ENCODE data around the gene SPINT2.

DNA sequence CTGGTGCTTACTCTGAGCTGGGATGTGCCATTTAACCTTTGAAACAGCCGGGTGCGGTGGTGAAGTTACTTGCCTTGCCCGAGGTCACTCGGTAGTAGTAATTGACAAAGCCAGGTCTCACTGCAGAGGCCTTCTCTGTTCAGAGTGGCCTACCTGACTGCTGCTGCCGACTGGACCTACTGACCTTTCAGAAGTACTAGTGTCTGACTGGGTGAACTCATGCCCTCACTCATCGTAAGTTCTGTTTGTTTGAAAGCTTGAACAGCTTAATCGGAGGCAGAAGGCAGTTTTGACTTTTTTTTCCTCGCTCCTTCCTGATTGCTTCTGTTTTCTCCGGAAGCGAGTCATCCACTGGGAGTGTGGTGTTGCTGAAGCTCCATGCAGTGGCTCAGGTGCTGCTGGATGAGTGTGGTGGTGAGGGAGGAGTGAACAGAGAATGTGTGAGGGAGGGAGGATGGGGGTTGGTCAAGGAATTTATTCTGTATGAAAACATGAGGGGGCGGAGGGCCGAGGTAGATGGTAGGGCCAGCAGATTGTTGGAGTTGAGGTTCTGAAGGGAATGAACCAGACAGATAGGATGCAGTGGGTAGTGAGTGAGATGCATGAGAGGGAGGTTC lies 2.7 kb downstream of the SPINT2 start:
- TF ChIP-seq, protein P1, sequence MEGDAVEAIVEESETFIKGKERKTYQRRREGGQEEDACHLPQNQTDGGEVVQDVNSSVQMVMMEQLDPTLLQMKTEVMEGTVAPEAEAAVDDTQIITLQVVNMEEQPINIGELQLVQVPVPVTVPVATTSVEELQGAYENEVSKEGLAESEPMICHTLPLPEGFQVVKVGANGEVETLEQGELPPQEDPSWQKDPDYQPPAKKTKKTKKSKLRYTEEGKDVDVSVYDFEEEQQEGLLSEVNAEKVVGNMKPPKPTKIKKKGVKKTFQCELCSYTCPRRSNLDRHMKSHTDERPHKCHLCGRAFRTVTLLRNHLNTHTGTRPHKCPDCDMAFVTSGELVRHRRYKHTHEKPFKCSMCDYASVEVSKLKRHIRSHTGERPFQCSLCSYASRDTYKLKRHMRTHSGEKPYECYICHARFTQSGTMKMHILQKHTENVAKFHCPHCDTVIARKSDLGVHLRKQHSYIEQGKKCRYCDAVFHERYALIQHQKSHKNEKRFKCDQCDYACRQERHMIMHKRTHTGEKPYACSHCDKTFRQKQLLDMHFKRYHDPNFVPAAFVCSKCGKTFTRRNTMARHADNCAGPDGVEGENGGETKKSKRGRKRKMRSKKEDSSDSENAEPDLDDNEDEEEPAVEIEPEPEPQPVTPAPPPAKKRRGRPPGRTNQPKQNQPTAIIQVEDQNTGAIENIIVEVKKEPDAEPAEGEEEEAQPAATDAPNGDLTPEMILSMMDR (conservative IDR thresholded peaks at IDR 0.05; ENCODE audit: low read depth, low read length): no peak
- no peak for TF ChIP-seq EZH2 (IDR thresholded peaks at IDR 0.05; ENCODE audit: borderline replicate concordance, low read depth, low read length, poor library complexity, severe bottlenecking)

All from A673 (cell line).